OCI-LY7 (cell line): ENCODE data around the gene ACACA.

ENCODE experiments used
- CTCF ChIP-seq: fragments of 200-600 bp; sonication (generic); conservative IDR thresholded peaks from 2 replicates; pipeline ENCODE4 v1.5.1; 2014; ENCODE audit warnings: mild to moderate bottlenecking, antibody characterized with exemption, low read length, moderate library complexity, mixed read lengths
- EZH2phosphoT487 ChIP-seq: fragments of 200-600 bp; sonication (generic); IDR thresholded peaks from 2 replicates; pipeline ENCODE4 v1.6.1; 2018; ENCODE audit warnings: low read depth, borderline replicate concordance, mild to moderate bottlenecking, mixed run types, antibody characterized with exemption, low read length, moderate library complexity, mixed read lengths

GRCh38 chr17:37212179-37212578, 194.5 kb downstream of the ACACA start:
- TF ChIP-seq CTCF: peak; percentile 57
- TF ChIP-seq EZH2phosphoT487: no peak
